CD4-positive, alpha-beta T cell treated with Interleukin-6 for 4 hours (primary cell): ENCODE measurements around the gene TTLL3.
A peak's percentile ranks its signal among the peaks of the same experiment; 100 is the strongest.
"Not testable (repeated sequence)": the region's sequence is repeated elsewhere in the genome, so short reads cannot be mapped to it uniquely, and the experiment has no call there.

Experiments
- DNase-seq: peaks from one replicate; pipeline ENCODE4 v3.0.0-alpha.2; 2020; ENCODE audit warnings: mixed read lengths

TTLL3 gene, protein sequence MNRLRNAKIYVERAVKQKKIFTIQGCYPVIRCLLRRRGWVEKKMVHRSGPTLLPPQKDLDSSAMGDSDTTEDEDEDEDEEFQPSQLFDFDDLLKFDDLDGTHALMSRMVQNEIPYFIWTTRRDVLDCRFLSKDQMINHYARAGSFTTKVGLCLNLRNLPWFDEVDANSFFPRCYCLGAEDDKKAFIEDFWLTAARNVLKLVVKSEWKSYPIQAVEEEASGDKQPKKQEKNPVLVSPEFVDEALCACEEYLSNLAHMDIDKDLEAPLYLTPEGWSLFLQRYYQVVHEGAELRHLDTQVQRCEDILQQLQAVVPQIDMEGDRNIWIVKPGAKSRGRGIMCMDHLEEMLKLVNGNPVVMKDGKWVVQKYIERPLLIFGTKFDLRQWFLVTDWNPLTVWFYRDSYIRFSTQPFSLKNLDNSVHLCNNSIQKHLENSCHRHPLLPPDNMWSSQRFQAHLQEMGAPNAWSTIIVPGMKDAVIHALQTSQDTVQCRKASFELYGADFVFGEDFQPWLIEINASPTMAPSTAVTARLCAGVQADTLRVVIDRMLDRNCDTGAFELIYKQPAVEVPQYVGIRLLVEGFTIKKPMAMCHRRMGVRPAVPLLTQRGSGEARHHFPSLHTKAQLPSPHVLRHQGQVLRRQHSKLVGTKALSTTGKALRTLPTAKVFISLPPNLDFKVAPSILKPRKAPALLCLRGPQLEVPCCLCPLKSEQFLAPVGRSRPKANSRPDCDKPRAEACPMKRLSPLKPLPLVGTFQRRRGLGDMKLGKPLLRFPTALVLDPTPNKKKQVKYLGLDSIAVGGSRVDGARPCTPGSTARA

DNA sequence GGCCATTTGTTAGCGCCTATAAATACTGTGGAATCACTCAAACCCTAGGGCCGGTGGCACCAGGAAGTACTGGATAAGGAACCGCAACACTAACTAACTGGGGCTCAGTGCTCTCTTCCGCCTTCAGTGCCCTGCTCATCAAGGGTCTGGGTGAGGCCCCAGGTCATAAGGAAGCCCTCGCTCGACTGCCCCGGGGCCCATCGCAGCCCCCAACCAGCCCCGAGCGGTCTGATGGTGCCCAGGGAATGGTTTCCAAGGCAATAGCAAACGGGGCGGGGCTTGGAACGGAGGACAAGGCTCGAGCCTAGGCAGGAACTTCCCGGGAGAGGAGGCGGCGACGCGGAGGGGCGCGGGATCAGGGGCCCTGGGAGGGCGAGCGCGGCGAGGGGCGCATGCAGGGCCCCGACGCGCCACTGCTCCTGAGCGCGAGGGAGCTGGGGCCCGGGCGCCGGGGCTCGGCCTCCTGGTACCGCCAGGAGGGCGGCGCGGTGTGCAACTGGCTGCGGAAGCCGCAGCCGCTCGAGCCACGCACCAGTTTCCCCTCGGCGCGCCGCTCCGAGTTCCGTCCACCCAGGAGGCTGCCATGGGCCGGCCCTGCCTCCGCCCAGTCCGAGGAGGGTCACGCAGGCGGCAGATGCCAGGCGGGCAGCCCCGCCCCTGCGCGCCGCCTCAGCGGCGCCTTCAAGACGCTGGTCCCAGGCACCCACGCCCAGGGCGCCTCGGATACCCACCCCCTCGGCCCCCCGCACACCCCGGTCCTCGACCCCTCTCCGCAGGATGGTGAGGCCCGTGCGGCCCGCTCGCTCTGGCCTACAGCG, at the start of gene TTLL3:
TSS of gene TTLL3 (plus strand) at position 648 of the 818 bp plus-strand sequence. CDS start 400 bp downstream, outside the sequence.
- DNase-seq: peak; percentile 57

GRCh38 chr3:9760779-9761505, 49.1 kb upstream of the TTLL3 start:
- no peak for DNase-seq

GRCh38 chr3:9761919-9762318, 48.1 kb upstream of the TTLL3 start:
- no peak for DNase-seq

- DNase-seq: no peak
Measured at GRCh38 chr3:9762871-9763270, 47.2 kb upstream of the TTLL3 start.

GRCh38 chr3:9765865-9766264, 44.2 kb upstream of the TTLL3 start:
- DNase-seq: no peak

DNA sequence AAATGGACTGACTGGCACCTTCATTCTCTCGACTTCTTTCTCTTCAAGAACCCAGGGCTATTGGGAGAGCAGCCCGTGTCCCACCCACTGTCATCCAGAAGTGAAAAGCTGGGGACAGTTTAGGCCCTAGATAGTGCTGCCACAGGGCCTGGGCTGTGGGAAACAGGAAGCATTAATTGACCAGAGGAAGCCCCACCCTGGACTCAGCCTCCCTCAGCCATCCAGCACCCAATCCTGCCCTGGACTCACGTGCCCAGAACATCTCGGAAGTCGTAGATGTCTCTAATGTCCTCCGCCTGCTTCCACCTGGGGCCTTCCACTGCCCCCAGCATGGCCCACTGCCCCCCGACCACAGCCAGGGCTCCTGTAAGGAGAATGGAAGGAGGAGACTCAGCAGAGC, 42.6 kb upstream of the TTLL3 start:
- DNase-seq: no peak

GRCh38 chr3:9768141-9768775, 41.8 kb upstream of the TTLL3 start:
- no peak for DNase-seq

GRCh38 chr3:9769012-9769411, 41.0 kb upstream of the TTLL3 start:
- no peak for DNase-seq

- DNase-seq: peak; percentile 69
Measured at GRCh38 chr3:9769426-9770275, 40.4 kb upstream of the TTLL3 start, which contains the start of gene CAMK1. Gene CAMK1 (minus strand): TSS chr3:9769947. CDS start chr3:9767749, 2,198 bp downstream.

GRCh38 chr3:9770276-9770812, 39.7 kb upstream of the TTLL3 start:
- DNase-seq: no peak

- not testable (repeated sequence) for DNase-seq
Measured at GRCh38 chr3:9771007-9771406, 39.1 kb upstream of the TTLL3 start.

DNA sequence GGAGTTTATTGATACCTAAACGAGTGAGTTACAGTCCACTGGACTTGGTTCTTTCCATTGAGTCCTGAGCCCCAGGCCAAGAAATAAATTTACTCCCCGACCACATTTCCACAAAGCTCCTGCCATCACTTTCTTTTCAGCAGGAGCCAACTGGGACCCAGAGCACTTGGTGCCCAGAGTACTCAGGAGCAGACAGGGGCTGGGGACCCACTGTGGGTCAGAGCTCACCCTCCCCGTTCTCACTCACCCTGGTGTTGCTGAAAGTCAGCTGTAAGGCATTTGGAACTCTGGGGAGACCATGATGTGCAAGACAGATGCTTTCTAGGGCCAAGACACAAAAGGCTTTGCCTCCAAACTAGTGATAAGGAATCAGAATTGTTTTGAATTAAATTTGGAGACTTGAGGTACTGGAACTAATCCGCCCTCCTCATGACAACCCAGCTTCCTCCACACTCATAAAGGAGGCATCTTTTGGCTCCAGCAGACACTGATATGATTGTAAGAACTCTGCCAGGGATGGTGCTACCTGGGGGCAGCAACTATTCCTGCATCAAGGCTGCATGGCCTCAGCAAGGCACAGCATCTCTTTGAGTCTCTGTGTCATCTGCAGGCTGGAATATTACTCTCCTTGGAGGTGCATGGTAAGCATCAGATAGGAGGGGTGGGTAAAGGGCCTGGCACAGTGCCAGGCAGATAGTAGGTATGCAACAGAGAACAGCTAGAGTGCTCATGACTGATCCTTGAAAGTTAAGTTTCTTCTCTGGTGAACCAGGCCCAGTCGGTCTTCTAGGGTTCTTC, 33.0 kb upstream of the TTLL3 start:
- DNase-seq: no peak

DNA sequence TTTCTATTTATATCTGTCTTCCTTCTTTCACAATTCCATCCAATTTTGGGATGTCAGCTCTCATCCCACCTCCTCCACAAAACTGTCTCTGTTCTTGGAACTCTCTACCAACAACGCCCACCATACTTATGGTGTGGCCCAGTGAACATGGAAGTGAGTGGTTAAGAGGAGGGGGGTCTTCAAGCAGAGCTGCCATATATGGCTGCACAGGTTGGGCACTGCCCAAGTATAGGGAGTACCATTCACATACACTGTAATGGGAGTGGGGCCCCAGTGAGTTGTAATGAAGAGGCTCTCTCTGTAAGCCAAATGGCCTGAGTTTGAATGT, 32.4 kb upstream of the TTLL3 start:
- no peak for DNase-seq

- no peak for DNase-seq
Measured at GRCh38 chr3:9778143-9779074, 31.7 kb upstream of the TTLL3 start.

- no peak for DNase-seq
Measured at GRCh38 chr3:9779075-9779593, 30.9 kb upstream of the TTLL3 start.

DNA sequence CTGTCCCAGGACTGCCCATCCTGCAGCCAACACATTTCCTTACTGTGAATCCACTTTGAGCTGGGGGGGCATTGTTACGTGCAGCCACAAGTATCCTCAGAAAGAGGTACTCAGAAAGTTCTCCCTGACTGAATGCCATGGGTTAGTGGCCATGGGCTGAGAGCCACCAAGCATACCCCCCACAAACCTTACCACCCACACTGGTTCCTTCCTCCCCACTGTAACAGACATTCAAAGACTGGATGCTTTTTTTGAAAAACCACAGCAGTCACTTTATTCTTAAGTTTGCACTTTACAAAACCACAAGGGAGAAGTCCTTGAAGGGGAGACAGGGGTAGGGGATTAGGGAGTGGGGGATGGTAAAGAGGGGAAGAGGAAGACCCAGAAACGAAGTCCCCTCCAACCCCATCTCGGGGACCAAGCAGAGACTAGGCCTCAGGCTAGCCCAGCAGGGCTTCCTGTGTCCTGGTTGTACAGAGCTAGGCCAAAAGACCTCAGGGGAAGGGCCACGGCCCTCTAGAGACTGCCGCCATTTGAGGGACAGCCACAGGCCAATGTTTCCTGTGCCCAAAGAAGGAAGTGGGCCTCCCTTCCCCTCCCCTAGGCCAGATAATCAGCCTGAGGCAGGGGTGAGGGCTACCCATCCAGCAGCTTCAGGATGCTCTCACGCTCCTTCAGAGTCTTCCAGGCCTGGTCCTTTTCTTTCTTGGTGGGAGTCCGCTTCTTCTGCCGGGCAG, 30.2 kb upstream of the TTLL3 start:
- DNase-seq: peak; percentile 33

GRCh38 chr3:9780458-9780812, 29.6 kb upstream of the TTLL3 start:
- no peak for DNase-seq

DNA sequence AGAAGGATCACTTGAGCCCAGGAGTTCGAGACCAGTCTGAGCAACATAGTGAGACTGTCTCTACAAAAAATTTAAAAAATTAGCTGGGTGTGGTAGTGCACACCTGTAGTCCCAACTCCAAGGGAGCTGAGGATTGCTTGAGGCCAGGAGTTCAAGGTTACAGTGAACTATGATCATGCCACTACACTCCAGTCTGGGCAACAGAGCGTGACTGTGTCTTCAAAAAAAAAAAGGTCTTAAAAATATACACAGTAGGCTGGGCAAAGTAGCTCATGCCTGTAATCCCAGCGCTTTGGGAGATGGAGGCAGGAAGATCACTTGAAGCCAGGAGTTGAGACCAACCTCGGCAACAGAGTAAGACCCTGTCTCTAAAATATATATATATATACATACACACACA, 29.2 kb upstream of the TTLL3 start:
- DNase-seq: no peak
